B cell (primary cell): ENCODE results near the gene STX10. TPM values are rescaled to one million over a fixed set of nuclear protein-coding genes. Genes with fewer than 3 reads are reported as not detected.

Experiments used
- ATAC-seq: fragments of 200-7000 bp; cut with Tn5 transposase; one replicate; pipeline ENCODE4 v1.10.0; 2021; ENCODE audit warnings: low read depth, mild to moderate bottlenecking, moderate number of reproducible peaks, moderate library complexity
- CTCF ChIA-PET: fragments of 350-600 bp; sonication (Branson Sonifier 250); formaldehyde crosslinking; loops from one replicate; lab custom pipeline; 2021; ENCODE audit warnings: antibody characterized with exemption, inconsistent platforms; lab: Charles Lee
- POLR2A ChIA-PET: fragments of 350-600 bp; sonication (Branson Sonifier 250); formaldehyde crosslinking; loops from one replicate; lab custom pipeline; 2021; ENCODE audit warnings: antibody characterized with exemption; lab: Charles Lee
- DNase-seq: peaks from one replicate; pipeline ENCODE4 v3.0.0; 2013
- H2AFZ ChIP-seq: 2 replicates; pipeline ENCODE4 v1.6.1; 2012; ENCODE audit warnings: mild to moderate bottlenecking, low read depth, low read length; ENCODE audit not compliant: insufficient read depth, poor library complexity, severe bottlenecking
- H3K27ac ChIP-seq, 2 donors: 1 replicate in 1 of 2; 2 replicates in 1 of 2; pipeline ENCODE4 v1.5.1; 2012 to 2013; ENCODE audit warnings: low read length in 2 of 2, mild to moderate bottlenecking in 2 of 2, moderate library complexity in 1 of 2
- H3K27me3 ChIP-seq, 4 experiments: fragments of 200-600 bp in 1 of 4; sonication (generic) in 1 of 4; replicated peaks in 1 of 4; 1 replicate in 2 of 4; 2 replicates in 2 of 4; pipeline versions ENCODE4 v1.6.1 to v1.7.0; 2013 to 2016; ENCODE audit warnings: low read length in 3 of 4, mild to moderate bottlenecking in 2 of 4, mixed read lengths in 1 of 4, moderate library complexity in 1 of 4; ENCODE audit not compliant: insufficient read depth in 4 of 4, control insufficient read depth in 3 of 4; ENCODE audit errors: control extremely low read depth in 1 of 4
- H3K36me3 ChIP-seq, 2 experiments: replicated peaks in 1 of 2; 1 replicate in 1 of 2; 2 replicates in 1 of 2; pipeline versions ENCODE4 v1.6.1 to v1.7.1; 2013; ENCODE audit warnings: low read length in 1 of 2; ENCODE audit not compliant: insufficient read depth in 2 of 2, control insufficient read depth in 1 of 2; ENCODE audit errors: control extremely low read depth in 1 of 2, extremely low read depth in 1 of 2
- H3K4me1 ChIP-seq, 2 donors: fragments of 200-600 bp in 1 of 2; sonication (generic) in 1 of 2; 1 replicate in 1 of 2; 2 replicates in 1 of 2; pipeline versions ENCODE4 v1.5.1 to v1.6.1; 2013 to 2017; ENCODE audit warnings: low read length in 2 of 2; ENCODE audit not compliant: control insufficient read depth in 2 of 2, insufficient read depth in 2 of 2
- H3K4me2 ChIP-seq: replicated peaks from 2 replicates; pipeline ENCODE3; 2012; ENCODE audit warnings: mild to moderate bottlenecking, low read depth, low read length; ENCODE audit not compliant: poor library complexity, severe bottlenecking
- H3K4me3 ChIP-seq, 5 experiments: fragments of 200-600 bp in 1 of 5; sonication (generic) in 1 of 5; 1 replicate in 3 of 5; 2 replicates in 2 of 5; pipeline versions ENCODE4 v1.5.1 to v1.7.0; 2011 to 2016; ENCODE audit warnings: low read length in 4 of 5, mild to moderate bottlenecking in 4 of 5, low read depth in 2 of 5, control low read depth in 1 of 5, moderate library complexity in 1 of 5; ENCODE audit not compliant: insufficient read depth in 1 of 5; ENCODE audit errors: control extremely low read depth in 1 of 5, extremely low read depth in 1 of 5
- H3K79me2 ChIP-seq: fragments of 200-600 bp; sonication (generic); one replicate; pipeline ENCODE4 v1.6.0; 2016; ENCODE audit warnings: low read length; ENCODE audit not compliant: control insufficient read depth, insufficient read depth
- H3K9ac ChIP-seq: fragments of 200-600 bp; sonication (generic); 2 replicates; pipeline ENCODE4 v1.6.1; 2017; ENCODE audit warnings: mild to moderate bottlenecking, low read length, moderate library complexity
- H3K9me3 ChIP-seq, 3 donors: one replicate each; pipeline versions ENCODE4 v1.6.1 to v1.7.1; 2013; ENCODE audit warnings: low read length in 2 of 3; ENCODE audit not compliant: control insufficient read depth in 2 of 3, insufficient read depth in 1 of 3; ENCODE audit errors: control extremely low read depth in 1 of 3
- H4K20me1 ChIP-seq: 2 replicates; pipeline ENCODE4 v1.6.0; 2012; ENCODE audit warnings: mild to moderate bottlenecking, low read length; ENCODE audit not compliant: insufficient read depth, control insufficient read depth, poor library complexity, severe bottlenecking
- H3K27ac Mint-ChIP-seq: one replicate; pipeline ENCODE4 v1.8.0; 2021; ENCODE audit warnings: mixed read lengths
- H3K27me3 Mint-ChIP-seq: one replicate; pipeline ENCODE4 v1.8.0; 2021; ENCODE audit warnings: mixed read lengths
- H3K4me1 Mint-ChIP-seq: one replicate; pipeline ENCODE4 v1.8.0; 2021; ENCODE audit warnings: mixed read lengths
- H3K4me3 Mint-ChIP-seq: one replicate; pipeline ENCODE4 v1.8.0; 2021; ENCODE audit warnings: mixed read lengths
- H3K9me3 Mint-ChIP-seq: one replicate; pipeline ENCODE4 v1.8.0; 2022; ENCODE audit warnings: mixed read lengths; ENCODE audit not compliant: insufficient read depth
- EZH2 ChIP-seq: IDR thresholded peaks from 2 replicates; pipeline ENCODE4 v1.6.1; 2012; ENCODE audit warnings: borderline replicate concordance, low read depth, mild to moderate bottlenecking, moderate library complexity, low read length; ENCODE audit not compliant: insufficient read depth, poor library complexity, severe bottlenecking
- WGBS: methylation state at CpG from one replicate; pipeline ENCODE4 v1.1.5; 2013; ENCODE audit warnings: missing lambda C conversion rate; ENCODE audit not compliant: insufficient coverage; 5-methylcytosine and 5-hydroxymethylcytosine counted together
- intact Hi-C: fragments of 100-400 bp; cut with micrococcal nuclease; formaldehyde crosslinking; loops from one replicate; pipeline ENCODE4 v1.10.0; 2022
- polyA plus RNA-seq: library from polyadenylated mRNA; depleted of rRNA; stranded (reverse); fragments of >200 nt; gene quantifications from 2 replicates; pipeline ENCODE4 v1.2.3, GENCODE V29; 2012
- total RNA-seq, 2 donors: library from RNA; stranded (reverse); fragments of 120-200 nt in 1 of 2; gene quantifications; 1 replicate in 1 of 2; 2 replicates in 1 of 2; pipeline versions ENCODE4 v1.2.3 to v1.2.4, GENCODE V29; 2013 to 2022
- TF ChIP-seq, protein P1 (sequence below): fragments of 200-600 bp; IDR thresholded peaks from one replicate; pipeline ENCODE4 v1.8.0; 2022; ENCODE audit warnings: antibody characterized with exemption, mild to moderate bottlenecking

Gene STX10
- total and polyA plus RNA-seq, 2 donors (not counting 1 experiment from before 2014, with no cell fraction given) = 59.0 to 147 TPM

DNA sequence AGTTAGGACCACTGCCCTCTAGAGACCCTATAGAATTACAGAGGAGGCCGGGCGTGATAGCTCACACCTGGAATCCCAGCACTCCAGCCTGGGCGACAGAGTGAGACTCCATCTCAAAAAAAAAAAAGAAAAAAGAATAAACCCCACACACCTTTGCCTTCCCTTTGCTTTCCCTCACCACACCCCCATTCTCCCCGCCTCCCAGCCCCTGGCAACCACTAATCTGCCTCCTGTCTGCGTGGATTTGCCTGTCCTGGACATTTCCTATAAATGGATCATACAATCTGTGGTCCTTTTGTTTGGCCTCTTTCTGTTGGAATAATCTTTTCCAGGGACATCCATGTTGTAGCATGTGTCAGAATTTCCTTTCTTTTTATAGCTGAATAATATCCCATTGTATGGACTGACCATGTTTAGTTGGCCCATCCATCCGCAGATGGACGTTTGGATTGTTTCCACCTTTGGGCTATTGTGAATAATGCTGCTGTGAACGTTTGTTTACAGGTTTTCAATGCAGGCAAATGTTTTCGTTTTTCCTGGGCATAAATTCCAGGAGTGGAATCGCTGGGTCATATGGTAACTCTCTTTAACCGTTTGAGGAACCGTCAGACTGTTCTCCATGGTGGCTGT is 16.8 kb downstream of the STX10 start:
- Mint-ChIP-seq H3K27me3 (no peaks in the 10 kb centered on the region), H3K27ac (no peak overlapping the region), H3K9me3 (no peaks in the 10 kb centered on the region), H3K4me3 (no peak overlapping the region), H3K4me1 (peaks cover 6% of the 10 kb centered on the region)
- CTCF ChIA-PET = interaction anchor here (0.7 to 1.0 kb wide), 4 partner anchors 13 to 180 kb away, joined by 3 read pairs; no protein-coding TSS in a partner anchor
- Histone ChIP-seq H3K4me1 (no peaks in the 10 kb centered on the region), H3K4me2 (no peak overlapping the region), H3K9me3 (no peaks in the 10 kb centered on the region), H3K9ac (no peak overlapping the region), H3K27me3 (no peaks in the 10 kb centered on the region), H3K79me2 (peaks cover 77% of the 10 kb centered on the region), H3K27ac (no peak overlapping the region), H3K4me3 (no peak overlapping the region), H3K36me3 (peaks cover 0 to 21% of the 10 kb centered on the region in 2 experiments), H2AFZ (no peak overlapping the region), H4K20me1 (peaks cover 14% of the 10 kb centered on the region)
- ATAC-seq = no peak
- intact Hi-C loops = no loop called here
- 89% methylated on average over 11 of the region's 12 CpGs for WGBS
- POLR2A ChIA-PET = interaction anchor here (0.6 kb wide), 1 partner anchor 243 kb away, joined by 3 read pairs; the partner anchor contains the start of gene GCDH
- TF ChIP-seq EZH2 = no peak
- TF ChIP-seq, protein P1, sequence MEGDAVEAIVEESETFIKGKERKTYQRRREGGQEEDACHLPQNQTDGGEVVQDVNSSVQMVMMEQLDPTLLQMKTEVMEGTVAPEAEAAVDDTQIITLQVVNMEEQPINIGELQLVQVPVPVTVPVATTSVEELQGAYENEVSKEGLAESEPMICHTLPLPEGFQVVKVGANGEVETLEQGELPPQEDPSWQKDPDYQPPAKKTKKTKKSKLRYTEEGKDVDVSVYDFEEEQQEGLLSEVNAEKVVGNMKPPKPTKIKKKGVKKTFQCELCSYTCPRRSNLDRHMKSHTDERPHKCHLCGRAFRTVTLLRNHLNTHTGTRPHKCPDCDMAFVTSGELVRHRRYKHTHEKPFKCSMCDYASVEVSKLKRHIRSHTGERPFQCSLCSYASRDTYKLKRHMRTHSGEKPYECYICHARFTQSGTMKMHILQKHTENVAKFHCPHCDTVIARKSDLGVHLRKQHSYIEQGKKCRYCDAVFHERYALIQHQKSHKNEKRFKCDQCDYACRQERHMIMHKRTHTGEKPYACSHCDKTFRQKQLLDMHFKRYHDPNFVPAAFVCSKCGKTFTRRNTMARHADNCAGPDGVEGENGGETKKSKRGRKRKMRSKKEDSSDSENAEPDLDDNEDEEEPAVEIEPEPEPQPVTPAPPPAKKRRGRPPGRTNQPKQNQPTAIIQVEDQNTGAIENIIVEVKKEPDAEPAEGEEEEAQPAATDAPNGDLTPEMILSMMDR = no peak
- no peak for DNase-seq
